HG03460 (cell line): Measurements from ENCODE around the gene CREBRF.
"Not testable (repeated sequence)": the region's sequence is repeated elsewhere in the genome, so short reads cannot be mapped to it uniquely, and the experiment has no call there.

Experiments
- ATAC-seq: cut with Tn5 transposase; IDR thresholded peaks from one replicate; pipeline ENCODE4 v1.9.1; 2021; ENCODE audit not compliant: unreplicated experiment

CREBRF gene

GRCh38 chr5:173055983-173056782 lies at the start of gene CREBRF:
Gene CREBRF (plus strand): TSS chr5:173056352. CDS start chr5:173080776, 24,424 bp downstream.
- ATAC-seq, result peak; percentile 65

GRCh38 chr5:173010021-173010420 lies 46.1 kb upstream of the CREBRF start:
- ATAC-seq, result no peak

GRCh38 chr5:173010547-173011464 lies 45.3 kb upstream of the CREBRF start:
- no peak for ATAC-seq

GRCh38 chr5:173011566-173011965 lies 44.6 kb upstream of the CREBRF start:
- ATAC-seq, result no peak

- no peak for ATAC-seq
Measured at GRCh38 chr5:173012882-173013281, 43.3 kb upstream of the CREBRF start.

- ATAC-seq, result no peak
Measured at GRCh38 chr5:173014671-173015070, 41.5 kb upstream of the CREBRF start.

GRCh38 chr5:173015192-173015591 lies 41.0 kb upstream of the CREBRF start:
- no peak for ATAC-seq

- no peak for ATAC-seq
Measured at GRCh38 chr5:173015598-173016455, 40.3 kb upstream of the CREBRF start.

- ATAC-seq, result no peak
Measured at GRCh38 chr5:173016598-173017046, 39.5 kb upstream of the CREBRF start.

GRCh38 chr5:173017087-173017486 lies 39.1 kb upstream of the CREBRF start:
- ATAC-seq, result not testable (repeated sequence)

GRCh38 chr5:173018358-173018757 lies 37.8 kb upstream of the CREBRF start:
- ATAC-seq, result no peak

- ATAC-seq, result no peak
Measured at GRCh38 chr5:173020154-173020581, 36.0 kb upstream of the CREBRF start.

- ATAC-seq, result no peak
Measured at GRCh38 chr5:173020643-173021042, 35.5 kb upstream of the CREBRF start.

GRCh38 chr5:173025651-173026050 lies 30.5 kb upstream of the CREBRF start:
- no peak for ATAC-seq

- ATAC-seq, result no peak
Measured at GRCh38 chr5:173027905-173028304, 28.2 kb upstream of the CREBRF start.

GRCh38 chr5:173028811-173029327 lies 27.3 kb upstream of the CREBRF start:
- no peak for ATAC-seq

- ATAC-seq, result peak; percentile 58
Measured at GRCh38 chr5:173029499-173029921, 26.6 kb upstream of the CREBRF start.

GRCh38 chr5:173032096-173032495 lies 24.1 kb upstream of the CREBRF start:
- ATAC-seq, result not testable (repeated sequence)

GRCh38 chr5:173032730-173033129 lies 23.4 kb upstream of the CREBRF start:
- ATAC-seq, result no peak

GRCh38 chr5:173033923-173034322 lies 22.2 kb upstream of the CREBRF start:
- ATAC-seq, result no peak
